T-helper 2 cell treated with Interferon-gamma antibody and Interleukin-4, amounts not matched to agents 5 μg/mL and 100 μg/mL, for 36 hours (primary cell): ENCODE measurements around the gene TRNAU1AP.
"Not testable (repeated sequence)": the region's sequence is repeated elsewhere in the genome, so short reads cannot be mapped to it uniquely, and the experiment has no call there.

Experiments used
- DNase-seq: peaks from one replicate; pipeline ENCODE4 v3.0.0; 2021; ENCODE audit warnings: low spot score
- H3K27ac Mint-ChIP-seq: one replicate; pipeline ENCODE4 v1.8.0; 2021; ENCODE audit warnings: mild to moderate bottlenecking, mixed read lengths
- H3K27me3 Mint-ChIP-seq: one replicate; pipeline ENCODE4 v1.8.0; 2021; ENCODE audit warnings: low read depth, mixed read lengths
- H3K36me3 Mint-ChIP-seq: one replicate; pipeline ENCODE4 v1.8.0; 2021; ENCODE audit warnings: low read depth, mixed read lengths
- H3K4me1 Mint-ChIP-seq: one replicate; pipeline ENCODE4 v1.8.0; 2021; ENCODE audit warnings: low read depth, mixed read lengths
- H3K4me3 Mint-ChIP-seq: one replicate; pipeline ENCODE4 v1.8.0; 2022; ENCODE audit warnings: mild to moderate bottlenecking, moderate library complexity, mixed read lengths
- H3K9me3 Mint-ChIP-seq: one replicate; pipeline ENCODE4 v1.8.0; 2021; ENCODE audit warnings: mixed read lengths

TRNAU1AP gene

GRCh38 chr1:28516518-28516956 is 36.3 kb upstream of the TRNAU1AP start:
- peaks cover 28% of the 10 kb centered on the region for H3K36me3 Mint-ChIP-seq
- H3K4me1 Mint-ChIP-seq = peaks cover 26% of the 10 kb centered on the region
- peak overlapping the region; percentile 1 for H3K4me3 Mint-ChIP-seq
- no peaks in the 10 kb centered on the region for H3K27me3 Mint-ChIP-seq
- H3K27ac Mint-ChIP-seq = peak overlapping the region; percentile 51
- no peak for DNase-seq
- no peaks in the 10 kb centered on the region for H3K9me3 Mint-ChIP-seq

DNA sequence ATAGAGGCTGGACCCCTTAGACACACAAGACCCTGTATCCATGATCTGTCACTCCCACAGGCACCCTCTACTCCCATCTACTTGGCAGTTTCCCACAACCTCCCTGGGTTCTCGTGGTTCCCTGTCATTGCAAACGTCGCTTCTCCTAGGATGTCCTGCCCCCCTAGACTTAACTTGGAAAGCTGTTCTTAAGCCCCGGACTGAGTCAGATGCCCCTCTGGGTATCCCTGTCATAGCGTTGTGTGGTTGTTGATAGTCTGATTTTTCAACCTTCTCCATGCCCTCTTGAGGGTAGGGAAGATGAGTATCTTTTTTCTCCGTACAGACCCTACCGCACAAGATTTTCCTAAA is 35.3 kb upstream of the TRNAU1AP start:
- H3K27ac Mint-ChIP-seq = peak overlapping the region; percentile 90
- peak overlapping the region; percentile 84 for H3K4me3 Mint-ChIP-seq
- H3K36me3 Mint-ChIP-seq = peaks cover 21% of the 10 kb centered on the region
- peaks cover 27% of the 10 kb centered on the region for H3K4me1 Mint-ChIP-seq
- no peak for DNase-seq
- no peaks in the 10 kb centered on the region for H3K9me3 Mint-ChIP-seq
- H3K27me3 Mint-ChIP-seq = no peaks in the 10 kb centered on the region

DNA sequence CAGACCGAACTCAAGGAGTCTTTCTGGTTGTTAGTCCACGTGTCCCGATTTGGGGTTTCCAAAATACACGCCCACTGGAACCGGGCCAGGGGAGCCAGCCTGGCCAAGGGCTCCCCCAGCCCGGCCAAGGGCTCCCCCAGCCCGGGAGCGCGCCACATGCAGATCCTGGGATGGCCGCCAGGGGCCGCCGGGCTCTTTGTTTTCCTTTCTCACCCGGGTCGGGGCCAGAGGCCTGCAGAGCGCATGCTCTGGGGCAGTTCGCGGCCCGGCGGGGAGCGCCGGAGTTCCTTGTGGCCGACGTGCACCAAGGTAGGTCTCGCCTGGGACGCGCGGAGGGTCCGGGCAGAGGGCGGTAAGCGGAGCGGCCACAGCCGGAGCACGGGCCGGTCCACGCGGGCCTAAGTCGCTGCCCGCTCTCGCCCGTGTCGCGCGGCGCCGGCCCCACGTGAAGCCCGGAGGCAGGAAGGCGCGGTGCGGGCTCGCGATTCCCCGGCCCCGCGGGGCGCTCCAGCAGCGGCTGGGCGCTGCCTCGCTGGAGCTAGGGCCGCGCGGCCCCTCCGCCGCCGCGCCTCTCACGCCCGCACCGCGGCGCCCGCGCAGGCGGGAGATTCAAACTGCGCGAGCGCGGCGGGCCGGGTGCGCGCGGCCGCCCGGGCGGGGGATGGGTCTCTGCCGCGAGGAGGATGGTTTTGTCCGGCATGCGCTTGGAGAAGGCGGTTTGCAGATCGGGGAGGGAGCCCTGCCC is 34.7 kb upstream of the TRNAU1AP start:
- H3K36me3 Mint-ChIP-seq = peaks cover 17% of the 10 kb centered on the region
- H3K4me3 Mint-ChIP-seq = peak overlapping the region; percentile 87
- DNase-seq = peak; percentile 88
- peak overlapping the region; percentile 90 for H3K27ac Mint-ChIP-seq
- H3K27me3 Mint-ChIP-seq = no peaks in the 10 kb centered on the region
- no peaks in the 10 kb centered on the region for H3K9me3 Mint-ChIP-seq
- H3K4me1 Mint-ChIP-seq = peaks cover 27% of the 10 kb centered on the region

GRCh38 chr1:28518745-28519341 is 34.0 kb upstream of the TRNAU1AP start:
- DNase-seq = peak; percentile 57
- Mint-ChIP-seq H3K9me3 (no peaks in the 10 kb centered on the region), H3K36me3 (peaks cover 21% of the 10 kb centered on the region), H3K27ac (peak overlapping the region; percentile 90), H3K4me3 (peak overlapping the region; percentile 87), H3K4me1 (peaks cover 29% of the 10 kb centered on the region), H3K27me3 (no peaks in the 10 kb centered on the region)

- peaks cover 29% of the 10 kb centered on the region for H3K4me1 Mint-ChIP-seq
- H3K27ac Mint-ChIP-seq = no peak overlapping the region
- H3K9me3 Mint-ChIP-seq = no peaks in the 10 kb centered on the region
- peaks cover 18% of the 10 kb centered on the region for H3K36me3 Mint-ChIP-seq
- no peak for DNase-seq
- H3K27me3 Mint-ChIP-seq = no peaks in the 10 kb centered on the region
- peak overlapping the region; percentile 43 for H3K4me3 Mint-ChIP-seq
Measured at GRCh38 chr1:28519946-28520725, 32.7 kb upstream of the TRNAU1AP start.

DNA sequence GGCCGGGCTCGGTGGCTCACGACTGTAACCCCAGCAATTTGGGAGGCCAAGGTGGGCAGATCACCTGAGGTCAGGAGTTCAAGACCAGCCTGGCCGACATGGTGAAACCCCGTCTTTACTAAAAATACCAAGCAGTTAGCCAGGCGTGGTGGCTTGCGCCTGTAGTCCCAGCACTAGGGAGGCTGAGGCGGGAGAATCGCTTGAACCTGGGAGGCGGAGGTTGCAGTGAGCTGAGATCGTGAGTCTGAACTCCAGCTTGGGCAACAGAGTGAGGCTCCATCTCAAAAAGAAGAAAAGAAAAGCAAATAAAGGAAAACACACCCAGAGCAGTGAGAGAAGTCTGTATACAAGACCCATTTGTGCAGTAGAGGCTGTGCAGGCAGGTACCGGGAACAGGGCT is 32.1 kb upstream of the TRNAU1AP start:
- peaks cover 29% of the 10 kb centered on the region for H3K4me1 Mint-ChIP-seq
- not testable (repeated sequence) for H3K27ac Mint-ChIP-seq, H3K27me3 Mint-ChIP-seq, H3K9me3 Mint-ChIP-seq, DNase-seq, H3K4me3 Mint-ChIP-seq
- peaks cover 20% of the 10 kb centered on the region for H3K36me3 Mint-ChIP-seq

- H3K27me3 Mint-ChIP-seq = no peaks in the 10 kb centered on the region
- no peak for DNase-seq
- peaks cover 20% of the 10 kb centered on the region for H3K36me3 Mint-ChIP-seq
- peaks cover 29% of the 10 kb centered on the region for H3K4me1 Mint-ChIP-seq
- H3K4me3 Mint-ChIP-seq = no peak overlapping the region
- H3K9me3 Mint-ChIP-seq = no peaks in the 10 kb centered on the region
- peak overlapping the region; percentile 27 for H3K27ac Mint-ChIP-seq
Measured at GRCh38 chr1:28521502-28522164, 31.3 kb upstream of the TRNAU1AP start.

DNA sequence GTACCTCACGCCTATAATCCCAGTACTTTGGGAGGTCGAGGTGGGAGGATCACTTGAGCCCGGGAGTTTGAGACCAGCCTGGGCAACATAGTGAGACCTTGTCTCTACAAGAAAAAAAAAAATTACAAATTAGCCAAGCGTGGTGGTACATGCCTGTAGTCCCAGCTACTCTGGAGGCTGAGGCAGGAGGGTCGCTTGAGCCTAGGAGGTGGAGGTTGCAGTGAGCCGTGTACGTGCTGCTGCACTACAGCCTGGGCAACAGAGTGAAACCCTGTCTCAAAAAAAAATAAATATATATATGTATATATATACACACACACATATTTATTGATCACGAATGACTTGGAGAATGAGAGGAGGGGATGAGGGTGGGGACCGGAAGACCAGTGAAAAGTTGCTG is 30.3 kb upstream of the TRNAU1AP start:
- not testable (repeated sequence) for H3K9me3 Mint-ChIP-seq, H3K27ac Mint-ChIP-seq, H3K27me3 Mint-ChIP-seq, H3K4me3 Mint-ChIP-seq, DNase-seq
- peaks cover 24% of the 10 kb centered on the region for H3K4me1 Mint-ChIP-seq
- H3K36me3 Mint-ChIP-seq = peaks cover 19% of the 10 kb centered on the region

DNA sequence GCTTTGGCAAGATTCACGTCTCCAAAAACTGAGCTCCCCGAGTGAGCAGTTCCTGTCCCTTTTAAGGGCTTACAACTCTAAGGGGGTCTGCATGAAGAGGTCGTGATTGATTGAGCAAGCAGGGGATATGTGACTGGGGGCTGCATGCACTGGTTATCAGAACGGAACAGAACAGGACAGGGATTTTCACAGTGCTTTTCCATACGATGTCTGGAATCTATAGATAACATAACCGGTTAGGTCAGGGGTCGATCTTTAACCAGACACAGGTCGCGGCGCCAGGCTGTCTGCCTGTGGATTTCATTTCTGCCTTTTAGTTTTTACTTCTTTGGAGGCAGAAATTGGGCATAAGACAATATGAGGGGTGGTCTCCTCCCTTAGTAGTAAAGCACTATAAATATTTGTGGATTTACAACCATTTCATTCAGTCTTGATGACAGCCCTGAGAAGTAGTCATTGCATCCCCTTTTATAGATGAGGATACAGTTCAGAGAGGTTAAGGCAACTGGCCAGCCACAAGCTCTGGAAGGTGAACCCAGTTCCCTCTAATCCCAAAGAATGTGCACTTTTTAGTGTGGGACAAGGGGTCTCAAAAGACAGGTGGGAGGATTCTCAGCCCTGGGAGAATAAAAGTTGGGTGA is 27.8 kb upstream of the TRNAU1AP start:
- not testable (repeated sequence) for DNase-seq, H3K4me3 Mint-ChIP-seq, H3K9me3 Mint-ChIP-seq, H3K27ac Mint-ChIP-seq, H3K27me3 Mint-ChIP-seq
- Mint-ChIP-seq H3K36me3 (peaks cover 23% of the 10 kb centered on the region), H3K4me1 (peaks cover 13% of the 10 kb centered on the region)

DNA sequence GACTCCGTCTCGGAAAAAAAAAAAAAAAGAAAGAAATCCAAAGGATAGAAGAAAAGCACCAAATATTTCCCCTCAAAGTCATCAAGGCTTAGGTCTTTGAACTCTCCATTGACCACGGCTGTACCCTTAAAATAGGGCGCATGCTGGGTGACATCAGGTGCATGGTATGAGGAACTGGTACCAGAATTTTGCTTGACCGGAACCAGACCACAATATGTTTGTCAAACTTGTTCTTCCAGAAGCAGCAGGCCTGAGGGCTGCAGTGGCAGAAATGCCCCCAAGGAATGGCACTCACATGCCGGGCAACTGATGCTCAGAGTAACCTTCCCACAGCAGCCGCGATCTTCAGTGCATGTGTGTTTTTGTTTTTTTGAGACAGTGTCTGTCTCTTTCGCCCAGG is 26.0 kb upstream of the TRNAU1AP start:
- Mint-ChIP-seq H3K27ac (no peak overlapping the region), H3K4me3 (no peak overlapping the region), H3K9me3 (no peaks in the 10 kb centered on the region), H3K27me3 (no peaks in the 10 kb centered on the region), H3K4me1 (peaks cover 7% of the 10 kb centered on the region), H3K36me3 (peaks cover 31% of the 10 kb centered on the region)
- no peak for DNase-seq

- no peak overlapping the region for H3K27ac Mint-ChIP-seq
- no peaks in the 10 kb centered on the region for H3K4me1 Mint-ChIP-seq
- no peak for DNase-seq
- no peak overlapping the region for H3K4me3 Mint-ChIP-seq
- H3K27me3 Mint-ChIP-seq = no peaks in the 10 kb centered on the region
- peaks cover 42% of the 10 kb centered on the region for H3K36me3 Mint-ChIP-seq
- no peaks in the 10 kb centered on the region for H3K9me3 Mint-ChIP-seq
Measured at GRCh38 chr1:28530456-28530855, 22.4 kb upstream of the TRNAU1AP start.

- Mint-ChIP-seq H3K9me3 (no peaks in the 10 kb centered on the region), H3K27ac (no peak overlapping the region), H3K4me1 (no peaks in the 10 kb centered on the region), H3K27me3 (no peaks in the 10 kb centered on the region), H3K4me3 (no peak overlapping the region), H3K36me3 (peaks cover 53% of the 10 kb centered on the region)
- no peak for DNase-seq
Measured at GRCh38 chr1:28534671-28535070, 18.2 kb upstream of the TRNAU1AP start.

DNA sequence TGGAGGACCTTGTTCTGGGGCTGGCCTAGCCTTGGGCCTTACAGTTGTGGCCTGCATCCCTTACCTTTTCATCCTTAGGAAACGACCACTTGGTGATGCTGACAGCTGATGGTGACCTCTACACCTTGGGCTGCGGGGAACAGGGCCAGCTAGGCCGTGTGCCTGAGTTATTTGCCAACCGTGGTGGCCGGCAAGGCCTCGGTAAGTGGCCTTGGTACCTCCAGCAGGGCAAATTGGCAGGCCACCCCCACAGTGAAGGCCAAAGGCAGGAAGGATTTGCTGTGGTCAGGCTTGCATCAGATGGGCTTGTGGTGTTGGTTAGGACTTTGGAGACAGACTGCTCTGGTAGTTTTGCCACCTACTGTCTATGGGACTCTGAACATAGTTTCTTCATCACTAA is 17.7 kb upstream of the TRNAU1AP start:
- Mint-ChIP-seq H3K36me3 (peaks cover 48% of the 10 kb centered on the region), H3K4me3 (no peak overlapping the region), H3K9me3 (no peaks in the 10 kb centered on the region), H3K27ac (no peak overlapping the region), H3K27me3 (no peaks in the 10 kb centered on the region), H3K4me1 (no peaks in the 10 kb centered on the region)
- no peak for DNase-seq
